Measurements from ENCODE around the gene NANOGP8.

DNA sequence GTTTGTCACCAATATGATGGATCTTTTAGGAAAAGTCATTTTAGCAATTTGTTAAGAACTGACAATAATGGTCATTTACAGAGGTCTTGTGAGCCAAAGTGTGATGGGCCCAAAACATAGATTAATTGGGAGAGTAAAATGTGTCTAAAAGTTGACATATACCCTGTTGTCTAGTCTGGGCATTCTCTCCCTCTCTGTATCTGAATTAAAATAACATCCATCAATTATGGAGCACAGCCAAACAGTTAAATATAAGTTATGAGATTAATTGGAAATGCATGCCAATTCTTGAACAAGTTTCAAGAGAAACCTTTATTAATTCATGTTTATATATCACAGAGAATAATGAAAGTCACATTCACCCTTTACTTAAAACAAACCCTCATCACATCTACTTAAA, 13.6 kb upstream of the NANOGP8 start:
- TF ChIP-seq, protein P1, sequence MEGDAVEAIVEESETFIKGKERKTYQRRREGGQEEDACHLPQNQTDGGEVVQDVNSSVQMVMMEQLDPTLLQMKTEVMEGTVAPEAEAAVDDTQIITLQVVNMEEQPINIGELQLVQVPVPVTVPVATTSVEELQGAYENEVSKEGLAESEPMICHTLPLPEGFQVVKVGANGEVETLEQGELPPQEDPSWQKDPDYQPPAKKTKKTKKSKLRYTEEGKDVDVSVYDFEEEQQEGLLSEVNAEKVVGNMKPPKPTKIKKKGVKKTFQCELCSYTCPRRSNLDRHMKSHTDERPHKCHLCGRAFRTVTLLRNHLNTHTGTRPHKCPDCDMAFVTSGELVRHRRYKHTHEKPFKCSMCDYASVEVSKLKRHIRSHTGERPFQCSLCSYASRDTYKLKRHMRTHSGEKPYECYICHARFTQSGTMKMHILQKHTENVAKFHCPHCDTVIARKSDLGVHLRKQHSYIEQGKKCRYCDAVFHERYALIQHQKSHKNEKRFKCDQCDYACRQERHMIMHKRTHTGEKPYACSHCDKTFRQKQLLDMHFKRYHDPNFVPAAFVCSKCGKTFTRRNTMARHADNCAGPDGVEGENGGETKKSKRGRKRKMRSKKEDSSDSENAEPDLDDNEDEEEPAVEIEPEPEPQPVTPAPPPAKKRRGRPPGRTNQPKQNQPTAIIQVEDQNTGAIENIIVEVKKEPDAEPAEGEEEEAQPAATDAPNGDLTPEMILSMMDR (IDR thresholded peaks at IDR 0.05; ENCODE audit: low read depth, low read length) = no peak
- no peak for TF ChIP-seq EZH2phosphoT487 (IDR thresholded peaks at IDR 0.05; ENCODE audit: low read depth)

Measured in OCI-LY3 (cell line).